Kidney (tissue), 14 donors: ENCODE measurements around the gene METRNL. TPM values are rescaled to one million over a fixed set of nuclear protein-coding genes. Genes with fewer than 3 reads are reported as not detected.

ENCODE experiments used
- DNase-seq, 5 donors: peaks; one replicate each; pipeline ENCODE4 v3.0.0-alpha.2; 2013 to 2020
- FAIRE-seq: peaks from 2 replicates; lab custom pipeline; 2012; peaks lifted over from hg19 to GRCh38; lab: Jason Lieb, UNC
- H3K27ac ChIP-seq, 2 donors: one replicate each; pipeline ENCODE4 v1.7.0; 2013; ENCODE audit warnings: low read depth in 2 of 2, low read length in 2 of 2, inconsistent platforms in 1 of 2
- H3K27me3 ChIP-seq: one replicate; pipeline ENCODE4 v1.7.1; 2013; ENCODE audit warnings: low read length, inconsistent platforms; ENCODE audit not compliant: control insufficient read depth, insufficient read depth
- H3K36me3 ChIP-seq, 3 donors: one replicate each; pipeline versions ENCODE4 v1.7.0 to v1.7.1; 2013; ENCODE audit warnings: low read length in 3 of 3, control low read depth in 1 of 3, inconsistent platforms in 1 of 3; ENCODE audit not compliant: insufficient read depth in 3 of 3, control insufficient read depth in 2 of 3
- H3K4me1 ChIP-seq, 3 donors: one replicate each; pipeline versions ENCODE4 v1.7.0 to v1.7.1; 2013; ENCODE audit warnings: low read length in 3 of 3, inconsistent platforms in 1 of 3, low read depth in 1 of 3; ENCODE audit not compliant: control insufficient read depth in 2 of 3, insufficient read depth in 2 of 3
- H3K4me3 ChIP-seq, 3 donors: one replicate each; pipeline versions ENCODE4 v1.7.0 to v1.8.1; 2013; ENCODE audit warnings: low read length in 3 of 3, control low read depth in 1 of 3, inconsistent platforms in 1 of 3
- H3K9ac ChIP-seq, 3 donors: one replicate each; pipeline versions ENCODE4 v1.7.0 to v1.7.1; 2013; ENCODE audit warnings: low read length in 3 of 3, control low read depth in 1 of 3, inconsistent platforms in 1 of 3
- H3K9me3 ChIP-seq, 3 donors: one replicate each; pipeline versions ENCODE4 v1.7.0 to v1.7.1; 2013; ENCODE audit warnings: low read length in 3 of 3, control low read depth in 1 of 3, inconsistent platforms in 1 of 3; ENCODE audit not compliant: control insufficient read depth in 2 of 3, insufficient read depth in 1 of 3
- intact Hi-C: fragments of 100-400 bp; cut with DNase I; formaldehyde crosslinking; loops from one replicate; pipeline ENCODE4 v1.11.1; 2022
- polyA plus RNA-seq: library from polyadenylated mRNA; stranded (reverse); fragments of 350-450 nt; fragmentation: Illumina TruSeq; extraction: RNeasy Lipid Tissue Mini Kit (QIAGEN cat#74804); gene quantifications from one replicate; pipeline ENCODE4 v1.2.3, GENCODE V29; 2014; ENCODE audit warnings: low read depth, low replicate concordance; ENCODE audit not compliant: insufficient read depth
- total RNA-seq: library from RNA; stranded (reverse); fragmentation: NEBNext Ultra II Directional; extraction: Animal tissue kit (Norgen Biotek cat#: 25700); gene quantifications from one replicate; pipeline ENCODE4 v1.2.1, GENCODE V29; 2021
- TF ChIP-seq, protein P1 (sequence below): IDR thresholded peaks from 3 replicates; pipeline ENCODE4 v1.5.1; 2012; ENCODE audit warnings: mild to moderate bottlenecking, moderate library complexity, borderline replicate concordance; ENCODE audit not compliant: insufficient read depth; ENCODE audit errors: extremely low read depth
- donor health status: control.
- donor health status: control.
- donor health status: control.
- donor health status: control.
- donor health status: control.
- donor health status: DM: yes; HTN: yes; CAD: no.
- donor health status: Normal renal cell carcinoma (clear cell type).

Gene METRNL
- total and polyA plus RNA-seq, 2 donors from 2014 or later = 61.5 to 107 TPM

- intact Hi-C loops = no loop called here
- no peak for FAIRE-seq
- H3K9me3 ChIP-seq = no peaks in the 10 kb centered on the region
- no peak overlapping the region for H3K4me3 ChIP-seq
- no peak overlapping the region for H3K27ac ChIP-seq
- peaks cover 0 to 10% (median 3%) of the 10 kb centered on the region in 3 donors for H3K4me1 ChIP-seq
- H3K27me3 ChIP-seq = no peaks in the 10 kb centered on the region
- DNase-seq = peak in 1 of 5 donors; percentile 82
- no peak overlapping the region for H3K9ac ChIP-seq
- H3K36me3 ChIP-seq = no peaks in the 10 kb centered on the region
- TF ChIP-seq, protein P1, sequence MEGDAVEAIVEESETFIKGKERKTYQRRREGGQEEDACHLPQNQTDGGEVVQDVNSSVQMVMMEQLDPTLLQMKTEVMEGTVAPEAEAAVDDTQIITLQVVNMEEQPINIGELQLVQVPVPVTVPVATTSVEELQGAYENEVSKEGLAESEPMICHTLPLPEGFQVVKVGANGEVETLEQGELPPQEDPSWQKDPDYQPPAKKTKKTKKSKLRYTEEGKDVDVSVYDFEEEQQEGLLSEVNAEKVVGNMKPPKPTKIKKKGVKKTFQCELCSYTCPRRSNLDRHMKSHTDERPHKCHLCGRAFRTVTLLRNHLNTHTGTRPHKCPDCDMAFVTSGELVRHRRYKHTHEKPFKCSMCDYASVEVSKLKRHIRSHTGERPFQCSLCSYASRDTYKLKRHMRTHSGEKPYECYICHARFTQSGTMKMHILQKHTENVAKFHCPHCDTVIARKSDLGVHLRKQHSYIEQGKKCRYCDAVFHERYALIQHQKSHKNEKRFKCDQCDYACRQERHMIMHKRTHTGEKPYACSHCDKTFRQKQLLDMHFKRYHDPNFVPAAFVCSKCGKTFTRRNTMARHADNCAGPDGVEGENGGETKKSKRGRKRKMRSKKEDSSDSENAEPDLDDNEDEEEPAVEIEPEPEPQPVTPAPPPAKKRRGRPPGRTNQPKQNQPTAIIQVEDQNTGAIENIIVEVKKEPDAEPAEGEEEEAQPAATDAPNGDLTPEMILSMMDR = no peak
Measured at GRCh38 chr17:83073389-83074063, 5.9 kb upstream of the METRNL start.

DNA sequence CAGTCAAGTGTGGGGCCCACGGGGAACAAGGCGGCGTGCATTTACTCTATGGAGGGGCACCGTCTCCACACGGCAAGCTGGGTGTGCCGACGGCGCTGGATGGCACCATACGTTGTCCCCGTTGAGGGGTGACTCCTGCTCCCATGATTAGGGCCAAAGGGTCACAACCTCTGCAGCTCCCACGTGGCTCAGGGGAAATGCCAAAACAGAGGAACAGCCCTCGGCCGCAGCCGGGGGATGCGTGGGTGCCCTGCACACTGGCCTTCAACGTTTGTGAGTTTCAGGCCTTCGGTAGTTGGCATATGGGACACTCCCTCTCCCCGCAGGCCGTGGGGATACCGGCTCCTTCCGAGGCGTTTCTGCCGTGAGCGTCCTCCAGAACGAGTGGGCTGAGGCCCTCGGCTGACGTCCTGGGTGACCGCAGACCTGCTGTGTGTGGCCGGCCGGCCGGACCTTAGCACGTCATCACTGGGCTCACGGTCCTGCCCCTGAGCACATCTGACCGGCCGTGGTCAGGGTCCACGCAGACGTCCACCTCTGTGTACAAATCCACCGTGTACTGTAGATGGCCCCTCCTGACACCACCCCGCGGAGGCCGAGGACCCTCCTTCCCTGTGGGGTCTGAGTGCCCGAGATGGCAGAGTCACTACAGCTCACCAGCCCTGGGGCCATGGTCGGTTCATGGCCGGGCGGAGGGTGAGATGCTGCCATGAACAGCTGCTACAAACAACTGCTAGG, 4.8 kb upstream of the METRNL start:
- intact Hi-C loops = no loop called here
- H3K9me3 ChIP-seq = no peaks in the 10 kb centered on the region
- peak overlapping the region in 1 of 2 donors; percentile 53 for H3K27ac ChIP-seq
- TF ChIP-seq, protein P1 = no peak
- H3K4me1 ChIP-seq = peaks cover 0 to 10% (median 3%) of the 10 kb centered on the region in 3 donors
- DNase-seq (peak in 1 of 5 donors; percentile 79), FAIRE-seq (no peak)
- H3K4me3 ChIP-seq = no peak overlapping the region
- H3K27me3 ChIP-seq = no peaks in the 10 kb centered on the region
- no peaks in the 10 kb centered on the region for H3K36me3 ChIP-seq
- no peak overlapping the region for H3K9ac ChIP-seq

DNA sequence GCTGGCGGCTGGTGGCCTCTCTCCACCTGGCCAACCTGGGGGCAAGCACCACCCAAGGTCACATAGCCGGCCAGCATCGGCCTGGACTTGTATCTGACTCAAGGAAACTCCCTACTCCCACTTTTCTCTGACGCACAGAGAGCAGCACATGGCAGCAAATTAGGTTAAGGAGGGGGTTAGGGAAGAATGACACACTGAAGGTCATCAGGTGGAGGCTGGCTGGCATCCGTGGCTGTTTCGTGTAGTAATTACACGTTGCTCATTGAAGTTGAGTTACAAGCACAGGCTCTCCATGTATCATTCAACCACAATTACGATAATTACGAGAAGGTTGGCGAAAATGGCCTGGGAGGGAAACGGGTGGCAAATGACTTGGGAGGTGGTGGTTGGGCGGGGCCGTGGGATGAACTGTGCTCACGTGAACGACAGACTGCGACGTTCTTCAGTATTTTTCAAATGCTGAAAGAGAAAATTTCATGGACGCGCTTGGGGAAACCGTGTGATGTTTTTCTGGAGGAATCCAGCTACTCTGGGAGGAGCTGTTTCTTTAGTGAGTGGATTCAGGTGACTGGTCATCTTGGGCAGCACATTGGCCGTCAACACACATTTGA, 4.0 kb upstream of the METRNL start:
- peak overlapping the region in 1 of 2 donors; percentile 53 for H3K27ac ChIP-seq

More for the DNA sequence above, 4.0 kb upstream of the METRNL start:
- Histone ChIP-seq H3K9me3 (no peaks in the 10 kb centered on the region), H3K27me3 (no peaks in the 10 kb centered on the region), H3K36me3 (no peaks in the 10 kb centered on the region), H3K4me3 (no peak overlapping the region), H3K4me1 (peaks cover 0 to 10% (median 3%) of the 10 kb centered on the region in 3 donors), H3K9ac (no peak overlapping the region)
- intact Hi-C loops = no loop called here
- FAIRE-seq (no peak), DNase-seq (no peak)
- TF ChIP-seq, protein P1 = no peak
